Fibroblast of villous mesenchyme (primary cell): Measurements from ENCODE around the gene KIF26B. TPM values are rescaled to one million over a fixed set of nuclear protein-coding genes. Genes with fewer than 3 reads are reported as not detected.

Experiments
- DNase-seq: peaks from one replicate; pipeline ENCODE4 v3.0.0-alpha.2; 2010; ENCODE audit warnings: low read depth
- H3K4me3 ChIP-seq: 2 replicates; pipeline ENCODE4 v1.5.1; 2011; ENCODE audit warnings: low read depth, mild to moderate bottlenecking, low read length
- total RNA-seq: library from RNA; depleted of rRNA; stranded (reverse); fragments of >200 nt; gene quantifications from 2 replicates; pipeline ENCODE4 v1.2.3, GENCODE V29; 2012
- TF ChIP-seq, protein P1 (sequence below): IDR thresholded peaks from 2 replicates; pipeline ENCODE4 v1.5.1; 2012; ENCODE audit warnings: low read depth, mild to moderate bottlenecking, low read length; ENCODE audit not compliant: insufficient read depth

KIF26B gene
- total RNA-seq, 1 donor, result 12.1 TPM

DNA sequence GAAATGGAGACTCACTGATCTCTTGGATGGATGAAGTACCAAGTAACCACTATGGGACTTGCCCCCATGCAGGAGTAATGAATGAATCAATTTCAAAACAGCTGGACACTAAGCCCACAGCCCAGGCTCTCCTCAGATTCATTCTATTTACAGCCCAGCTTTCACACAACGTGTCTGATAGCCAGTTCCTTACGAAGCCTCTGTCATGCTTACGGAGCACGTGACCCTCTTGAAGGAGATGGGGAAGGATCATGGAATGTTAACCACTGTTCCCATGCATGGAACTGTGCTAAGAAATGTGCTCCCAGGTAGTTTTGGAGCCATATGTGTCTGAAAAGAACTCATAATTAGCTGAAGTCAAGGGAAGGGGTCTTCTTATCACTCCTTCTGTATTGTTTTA is 124.1 kb downstream of the KIF26B start:
- no peak for DNase-seq
- H3K4me3 ChIP-seq, result no peak overlapping the region
- TF ChIP-seq, protein P1, sequence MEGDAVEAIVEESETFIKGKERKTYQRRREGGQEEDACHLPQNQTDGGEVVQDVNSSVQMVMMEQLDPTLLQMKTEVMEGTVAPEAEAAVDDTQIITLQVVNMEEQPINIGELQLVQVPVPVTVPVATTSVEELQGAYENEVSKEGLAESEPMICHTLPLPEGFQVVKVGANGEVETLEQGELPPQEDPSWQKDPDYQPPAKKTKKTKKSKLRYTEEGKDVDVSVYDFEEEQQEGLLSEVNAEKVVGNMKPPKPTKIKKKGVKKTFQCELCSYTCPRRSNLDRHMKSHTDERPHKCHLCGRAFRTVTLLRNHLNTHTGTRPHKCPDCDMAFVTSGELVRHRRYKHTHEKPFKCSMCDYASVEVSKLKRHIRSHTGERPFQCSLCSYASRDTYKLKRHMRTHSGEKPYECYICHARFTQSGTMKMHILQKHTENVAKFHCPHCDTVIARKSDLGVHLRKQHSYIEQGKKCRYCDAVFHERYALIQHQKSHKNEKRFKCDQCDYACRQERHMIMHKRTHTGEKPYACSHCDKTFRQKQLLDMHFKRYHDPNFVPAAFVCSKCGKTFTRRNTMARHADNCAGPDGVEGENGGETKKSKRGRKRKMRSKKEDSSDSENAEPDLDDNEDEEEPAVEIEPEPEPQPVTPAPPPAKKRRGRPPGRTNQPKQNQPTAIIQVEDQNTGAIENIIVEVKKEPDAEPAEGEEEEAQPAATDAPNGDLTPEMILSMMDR, result no peak

DNA sequence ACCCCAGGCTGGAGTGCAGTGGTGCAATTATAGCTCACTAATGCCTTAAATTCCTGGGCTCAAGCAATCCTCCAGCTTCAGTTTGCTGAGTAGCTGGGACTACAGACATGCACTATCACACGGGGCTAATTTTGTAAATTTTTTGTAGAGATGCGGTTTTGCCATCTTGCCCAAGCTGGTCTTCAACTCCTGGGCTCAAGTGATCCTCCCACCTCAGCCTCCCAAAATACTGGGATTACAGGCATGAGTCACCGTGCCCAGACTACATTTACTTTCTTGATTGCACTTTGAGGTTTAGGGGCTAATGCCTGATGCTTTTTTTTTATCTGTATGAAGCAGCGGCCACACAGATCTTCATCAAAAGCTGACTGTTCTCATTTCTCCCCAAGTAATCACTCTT is 124.6 kb downstream of the KIF26B start:
- TF ChIP-seq, protein P1, result no peak
- H3K4me3 ChIP-seq, result no peak overlapping the region
- no peak for DNase-seq

DNA sequence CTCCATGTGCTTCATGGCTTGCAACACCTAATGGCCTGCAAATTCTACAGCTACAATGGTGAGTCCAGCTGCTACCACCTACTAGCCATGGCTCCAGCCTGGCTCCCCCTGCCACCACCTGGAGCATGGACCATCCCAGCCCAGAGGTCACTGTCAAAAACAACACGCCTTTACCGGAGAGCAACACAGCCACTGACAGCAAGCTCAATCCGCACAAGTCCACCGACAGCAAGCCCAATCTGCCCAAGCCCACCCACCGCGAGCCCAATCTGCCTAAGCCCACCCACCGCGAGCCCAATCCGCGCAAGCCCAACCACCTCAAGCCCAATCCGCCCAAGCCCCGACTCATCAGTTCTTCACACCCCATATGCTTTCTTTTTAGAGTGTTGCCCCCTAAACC is 128.2 kb downstream of the KIF26B start:
- DNase-seq, result no peak
- TF ChIP-seq, protein P1, result no peak
- H3K4me3 ChIP-seq, result no peak overlapping the region

DNA sequence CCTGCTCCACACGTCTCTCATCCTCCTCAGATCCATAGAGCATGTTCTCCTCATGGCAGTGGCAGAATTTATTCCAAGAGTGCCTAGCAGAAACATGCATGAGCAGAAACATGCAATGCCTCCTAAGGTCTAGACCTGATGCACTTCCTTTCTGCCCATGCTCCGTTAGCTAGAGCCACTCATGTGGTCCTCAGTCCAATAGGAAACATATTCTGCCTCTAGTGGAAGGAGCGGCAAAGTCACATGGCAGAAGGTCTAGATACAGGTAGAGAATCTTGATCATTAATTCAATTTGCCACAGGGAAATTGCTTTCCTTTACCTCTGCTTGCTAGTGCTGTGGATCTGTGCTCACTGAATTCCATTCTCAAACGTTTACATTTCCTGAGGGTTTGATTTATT is 130.4 kb downstream of the KIF26B start:
- TF ChIP-seq, protein P1, result no peak
- DNase-seq, result no peak
- no peak overlapping the region for H3K4me3 ChIP-seq

DNA sequence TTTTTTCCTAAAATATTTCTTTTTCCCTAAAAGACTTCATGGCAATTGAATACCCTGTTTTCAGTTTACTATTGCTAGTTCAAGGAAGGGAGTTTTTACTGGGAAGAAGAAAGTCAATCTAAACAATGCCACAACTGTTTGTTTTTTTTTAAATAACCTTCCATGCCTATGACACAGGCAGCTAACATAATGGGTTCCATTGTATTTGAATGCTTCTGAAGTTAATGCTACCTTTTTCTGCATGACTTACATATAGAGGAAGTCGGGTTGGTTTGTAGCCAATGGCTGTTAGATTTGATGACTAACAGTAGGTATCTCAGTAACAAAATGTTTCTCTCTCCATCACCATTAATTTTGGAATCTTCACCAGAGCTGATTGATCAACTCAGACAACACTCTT is 134.0 kb downstream of the KIF26B start:
- DNase-seq, result no peak
- TF ChIP-seq, protein P1, result no peak
- H3K4me3 ChIP-seq, result no peak overlapping the region

DNA sequence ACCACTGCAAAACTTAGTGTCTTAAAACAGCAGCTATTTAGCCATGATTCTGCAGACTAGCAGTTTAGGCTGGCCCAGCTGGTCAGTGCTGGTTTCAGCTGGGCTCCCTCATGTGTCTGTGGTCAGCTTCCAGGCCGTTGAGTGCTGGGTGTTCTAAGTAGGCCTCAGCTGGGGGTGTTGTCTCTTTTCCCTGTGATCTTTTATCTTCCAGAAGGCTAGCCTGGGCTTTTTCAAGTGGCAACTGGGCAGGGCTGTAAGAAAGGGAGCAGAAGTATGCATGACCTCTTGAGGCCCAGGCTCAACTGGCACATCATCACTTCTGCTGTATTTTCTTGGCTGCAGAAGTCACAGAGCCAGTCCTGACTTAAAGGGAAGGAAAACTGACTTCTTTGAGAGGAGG is 136.1 kb downstream of the KIF26B start:
- DNase-seq, result peak; percentile 74

DNA sequence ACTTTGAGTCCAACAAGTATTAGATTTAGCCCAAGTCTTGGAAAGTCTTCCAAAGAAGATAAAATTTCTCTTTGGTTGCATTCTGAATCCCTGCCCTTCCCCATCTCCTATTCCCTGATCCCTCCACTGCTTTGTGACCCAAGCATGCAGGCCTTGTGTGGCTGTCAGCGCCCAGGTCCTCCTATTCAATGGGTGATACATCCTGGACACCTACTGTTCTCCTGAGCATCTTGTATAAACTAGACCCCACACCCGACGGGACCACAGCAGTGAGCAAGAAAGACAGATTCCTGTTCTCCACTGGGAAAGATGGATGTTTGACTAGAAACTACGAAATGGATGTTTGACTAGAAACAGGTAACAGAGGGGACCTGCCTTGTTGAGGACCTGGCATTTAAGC is 136.6 kb downstream of the KIF26B start:
- no peak overlapping the region for H3K4me3 ChIP-seq
- DNase-seq, result no peak
- TF ChIP-seq, protein P1, result no peak

More for the DNA sequence above, 136.1 kb downstream of the KIF26B start:
- TF ChIP-seq, protein P1, result no peak
- H3K4me3 ChIP-seq, result no peak overlapping the region
